Measurements from ENCODE around the gene MANBA.

GRCh38 chr4:102633100-102633499, 127.7 kb downstream of the MANBA start:
- TF ChIP-seq POLR2A (IDR thresholded peaks at IDR 0.05) (no peak), CTCF (IDR thresholded peaks at IDR 0.05) (no peak)

Measured in esophagus squamous epithelium (tissue), 4 donors.